H1 (cell line): Measurements from ENCODE around the gene SLC39A11. TPM values are rescaled to one million over a fixed set of nuclear protein-coding genes. Genes with fewer than 3 reads are reported as not detected.

Experiments used
- CHD1 ChIP-seq: IDR thresholded peaks from 2 replicates; pipeline ENCODE4 v1.6.1; 2012; ENCODE audit warnings: low read depth, low read length, improper control_type of control experiment
- CTBP2 ChIP-seq: IDR thresholded peaks from 2 replicates; pipeline ENCODE4 v1.7.0; 2011; ENCODE audit warnings: borderline replicate concordance, mild to moderate bottlenecking, moderate library complexity, mixed read lengths, low read length; ENCODE audit not compliant: insufficient read depth, insufficient read length
- POLR2AphosphoS5 ChIP-seq: IDR thresholded peaks from 2 replicates; pipeline ENCODE4 v1.6.1; 2011; ENCODE audit warnings: low read depth, low read length
- polyA plus RNA-seq, 7 experiments: library from polyadenylated mRNA; depleted of rRNA in 3 of 7; stranded (reverse) in 5 of 7; unstranded in 2 of 7; fragments of >200 nt in 5 of 7; fragments of 200-250 nt in 2 of 7; gene quantifications; 1 replicate in 5 of 7; 2 replicates in 1 of 7; 4 replicates in 1 of 7; pipeline versions ENCODE4 v1.2.1 to v1.2.3, GENCODE V29; 2011 to 2013; ENCODE audit warnings: missing spikeins in 2 of 7, mixed read lengths in 2 of 7
- total RNA-seq: library from RNA; stranded (reverse); fragmentation: NEBNext Ultra II Directional; extraction: Animal tissue kit (Norgen Biotek cat#: 25700); gene quantifications from 2 replicates; pipeline ENCODE4 v1.2.1, GENCODE V29; 2021

Gene SLC39A11
- total and polyA plus RNA-seq, 2 of the 8 experiments (the other 6 are each of a cell fraction or from before 2014, with no cell fraction given) = 12.2 to 19.6 TPM

GRCh38 chr17:72862276-72862999 lies 230.1 kb downstream of the SLC39A11 start (continued):
- no peak for TF ChIP-seq CTBP2
- TF ChIP-seq CHD1 = no peak
- TF ChIP-seq POLR2AphosphoS5 = no peak
